GM19455 (cell line): ENCODE data around the gene CHI3L2.
"Not testable (repeated sequence)": the region's sequence is repeated elsewhere in the genome, so short reads cannot be mapped to it uniquely, and the experiment has no call there.

Source experiments
- ATAC-seq: cut with Tn5 transposase; IDR thresholded peaks from one replicate; pipeline ENCODE4 v1.9.1; 2021; ENCODE audit not compliant: unreplicated experiment

CHI3L2 gene

GRCh38 chr1:111201275-111202090 is 26.0 kb upstream of the CHI3L2 start:
- ATAC-seq = no peak

- no peak for ATAC-seq
Measured at GRCh38 chr1:111202366-111202706, 25.2 kb upstream of the CHI3L2 start.

- ATAC-seq = no peak
Measured at GRCh38 chr1:111202707-111203623, 24.5 kb upstream of the CHI3L2 start.

- ATAC-seq = peak; percentile 38
Measured at GRCh38 chr1:111203681-111204200, 23.8 kb upstream of the CHI3L2 start.

GRCh38 chr1:111204201-111204982 is 23.1 kb upstream of the CHI3L2 start:
- peak; percentile 69 for ATAC-seq

- ATAC-seq = no peak
Measured at GRCh38 chr1:111204983-111205713, 22.4 kb upstream of the CHI3L2 start.

GRCh38 chr1:111205714-111206050 is 21.8 kb upstream of the CHI3L2 start:
- ATAC-seq = no peak

GRCh38 chr1:111208921-111209320 is 18.6 kb upstream of the CHI3L2 start:
- ATAC-seq = no peak

GRCh38 chr1:111209622-111210021 is 17.9 kb upstream of the CHI3L2 start:
- ATAC-seq = no peak

GRCh38 chr1:111211921-111212320 is 15.6 kb upstream of the CHI3L2 start:
- no peak for ATAC-seq

- ATAC-seq = no peak
Measured at GRCh38 chr1:111212634-111213335, 14.7 kb upstream of the CHI3L2 start.

- no peak for ATAC-seq
Measured at GRCh38 chr1:111213412-111213811, 14.1 kb upstream of the CHI3L2 start.

GRCh38 chr1:111214074-111214801 is 13.3 kb upstream of the CHI3L2 start:
- ATAC-seq = no peak

GRCh38 chr1:111214884-111215283 is 12.6 kb upstream of the CHI3L2 start:
- no peak for ATAC-seq

GRCh38 chr1:111215285-111215684 is 12.2 kb upstream of the CHI3L2 start:
- ATAC-seq = not testable (repeated sequence)

- ATAC-seq = no peak
Measured at GRCh38 chr1:111216751-111217150, 10.8 kb upstream of the CHI3L2 start.

- ATAC-seq = no peak
Measured at GRCh38 chr1:111217183-111217910, 10.2 kb upstream of the CHI3L2 start.

- no peak for ATAC-seq
Measured at GRCh38 chr1:111218701-111219556, 8.6 kb upstream of the CHI3L2 start.
